Measurements from ENCODE around the gene HSPB2.
A peak's percentile ranks its signal among the peaks of the same experiment; 100 is the strongest.
"Not testable (repeated sequence)": the region's sequence is repeated elsewhere in the genome, so short reads cannot be mapped to it uniquely, and the experiment has no call there.

The HSPB2 gene, protein sequence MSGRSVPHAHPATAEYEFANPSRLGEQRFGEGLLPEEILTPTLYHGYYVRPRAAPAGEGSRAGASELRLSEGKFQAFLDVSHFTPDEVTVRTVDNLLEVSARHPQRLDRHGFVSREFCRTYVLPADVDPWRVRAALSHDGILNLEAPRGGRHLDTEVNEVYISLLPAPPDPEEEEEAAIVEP

DNA sequence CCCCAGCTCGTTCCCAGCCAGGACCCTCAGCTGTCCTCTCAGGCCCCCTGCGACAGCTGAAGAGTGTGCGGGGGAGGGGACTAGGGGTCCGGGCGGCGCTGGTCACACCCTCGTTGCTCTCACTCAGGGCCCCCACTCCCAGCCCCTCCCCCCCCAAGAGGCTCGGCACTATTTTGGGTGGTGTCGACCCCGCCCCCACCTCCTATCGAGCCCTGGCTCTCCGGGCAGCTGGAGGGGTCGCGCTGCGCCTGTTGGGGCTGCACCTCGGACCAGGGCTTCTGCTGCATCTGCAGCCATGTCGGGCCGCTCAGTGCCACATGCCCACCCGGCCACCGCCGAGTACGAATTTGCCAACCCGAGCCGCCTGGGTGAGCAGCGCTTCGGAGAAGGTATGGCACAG lies at the start of gene HSPB2:
Gene HSPB2, plus strand, starts transcription at position 200 of the 400 bp plus-strand sequence. Its CDS starts 96 bp downstream, at position 296.
- DNase-seq, result no peak

DNA sequence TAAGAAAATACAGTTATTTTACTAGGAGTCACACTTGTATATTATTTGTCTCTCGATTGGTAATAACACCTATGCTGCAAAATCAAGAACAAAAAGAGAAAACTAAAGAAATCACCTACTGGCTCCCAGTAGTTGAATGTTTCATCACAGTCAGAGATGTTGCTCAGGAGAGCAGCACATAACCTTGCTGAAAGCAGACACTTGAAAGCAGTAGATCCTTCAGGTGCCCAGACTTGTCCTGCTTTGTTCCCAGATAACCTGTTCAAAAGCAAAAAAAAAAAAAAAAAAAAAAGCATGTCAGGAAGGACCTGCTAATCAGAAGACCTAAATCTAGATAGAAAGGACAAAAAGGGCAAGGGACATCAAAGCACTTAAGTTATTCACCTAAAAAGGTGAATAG lies 42.4 kb upstream of the HSPB2 start:
- DNase-seq, result no peak

DNA sequence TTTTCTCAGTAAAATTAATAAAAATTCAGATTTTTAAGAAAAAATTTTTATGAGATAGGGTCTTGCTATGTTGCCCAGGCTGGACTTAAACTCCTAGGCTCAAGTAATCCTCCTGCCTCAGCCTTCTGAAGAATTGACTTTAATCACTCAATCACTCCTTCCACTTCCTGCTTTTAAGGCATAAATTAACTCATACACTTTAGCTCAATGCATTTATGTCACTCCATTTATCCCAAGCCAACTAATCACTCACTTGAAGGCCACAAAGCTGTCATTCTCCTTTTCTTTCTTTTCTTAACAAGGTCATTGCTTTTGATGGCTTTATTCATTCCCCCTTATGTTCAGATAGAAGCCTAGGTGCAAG lies 42.0 kb upstream of the HSPB2 start:
- no peak for DNase-seq

DNA sequence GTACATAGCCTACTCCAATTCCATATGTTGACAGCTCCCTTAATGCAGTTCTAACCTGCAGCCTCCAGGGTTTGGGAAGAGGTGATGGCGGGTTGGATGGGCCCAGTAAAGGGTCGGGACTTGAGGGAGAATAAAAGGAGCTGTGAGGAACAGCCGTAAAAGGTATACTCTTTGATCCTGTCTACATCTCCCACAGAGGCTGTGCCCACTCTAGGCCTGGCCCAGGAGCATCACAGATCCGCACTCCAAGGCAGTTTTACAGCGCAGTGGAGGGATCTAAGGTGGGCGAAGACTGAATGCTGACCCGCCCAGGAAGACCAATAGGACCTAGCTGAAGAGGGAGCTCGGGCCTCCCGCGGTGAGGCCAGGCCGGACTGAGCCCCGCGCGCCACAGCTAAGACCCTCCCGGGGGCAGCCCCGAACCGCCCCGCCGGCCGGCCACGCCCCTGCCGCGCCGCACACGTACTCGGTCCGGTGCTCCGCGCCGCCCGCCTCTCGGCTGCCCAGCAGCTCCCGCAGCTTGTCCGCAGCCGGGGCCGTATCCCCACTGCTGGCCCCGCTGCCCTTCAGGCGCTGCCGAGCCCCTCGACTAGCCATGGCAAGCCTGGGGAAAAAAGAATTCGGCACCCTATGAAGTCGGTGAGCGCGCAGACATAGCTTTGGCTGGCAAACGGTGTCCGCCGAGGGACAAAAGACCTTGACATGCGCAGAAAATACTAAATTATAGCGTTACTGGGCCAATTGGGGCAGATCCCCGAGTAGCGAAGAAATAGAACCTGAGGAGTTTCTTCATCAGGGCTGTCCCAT lies 41.4 kb upstream of the HSPB2 start, which contains the start of gene ALG9:
Gene ALG9, minus strand, starts transcription at position 696 of the 807 bp plus-strand sequence. Its CDS starts 99 bp downstream, at position 597.
- peak; percentile 87 for DNase-seq

DNA sequence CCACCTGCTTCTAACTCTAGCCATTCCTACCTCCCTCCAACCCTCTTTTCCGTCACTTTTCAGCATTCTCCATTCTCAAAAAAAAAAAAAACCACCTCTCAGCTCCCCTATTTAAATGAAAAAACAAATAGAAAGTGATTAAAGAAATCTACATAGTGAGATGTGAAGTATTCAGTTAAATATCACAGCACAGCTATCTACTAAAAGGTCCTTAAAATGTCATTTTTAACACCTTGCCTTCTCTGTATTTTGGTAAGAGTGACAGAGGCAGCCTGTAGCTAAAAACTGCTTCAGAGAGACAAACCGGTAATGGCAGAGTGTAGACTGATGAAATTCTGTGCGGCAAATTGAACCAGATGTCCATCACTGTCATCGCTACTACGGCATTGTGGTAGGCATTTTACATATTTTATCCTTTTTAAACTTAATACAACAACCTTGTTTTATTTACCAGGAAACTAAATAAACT lies 40.8 kb upstream of the HSPB2 start:
- no peak for DNase-seq

DNA sequence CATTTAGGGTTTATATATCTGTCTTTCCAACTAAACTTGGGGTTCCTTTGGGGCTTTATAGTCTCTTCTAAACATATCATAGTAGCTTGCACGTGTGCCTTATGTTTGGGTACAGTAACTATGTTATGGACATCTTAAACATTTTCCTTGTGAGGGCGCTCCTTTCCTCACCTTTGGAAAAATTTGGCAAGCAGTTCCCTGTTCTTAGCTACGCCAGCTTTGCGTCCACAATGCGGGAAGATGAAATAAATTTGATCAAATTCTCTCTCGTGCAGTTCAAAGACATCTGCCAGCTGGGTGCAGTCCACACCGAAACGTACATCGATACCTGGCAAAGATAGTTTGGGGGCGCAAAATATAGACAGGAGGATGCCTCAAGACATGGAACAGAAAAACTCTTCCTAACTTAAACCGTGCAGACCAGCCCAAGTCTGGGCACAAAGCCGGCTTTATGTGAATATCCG lies 34.1 kb upstream of the HSPB2 start:
- peak; percentile 48 for DNase-seq

DNA sequence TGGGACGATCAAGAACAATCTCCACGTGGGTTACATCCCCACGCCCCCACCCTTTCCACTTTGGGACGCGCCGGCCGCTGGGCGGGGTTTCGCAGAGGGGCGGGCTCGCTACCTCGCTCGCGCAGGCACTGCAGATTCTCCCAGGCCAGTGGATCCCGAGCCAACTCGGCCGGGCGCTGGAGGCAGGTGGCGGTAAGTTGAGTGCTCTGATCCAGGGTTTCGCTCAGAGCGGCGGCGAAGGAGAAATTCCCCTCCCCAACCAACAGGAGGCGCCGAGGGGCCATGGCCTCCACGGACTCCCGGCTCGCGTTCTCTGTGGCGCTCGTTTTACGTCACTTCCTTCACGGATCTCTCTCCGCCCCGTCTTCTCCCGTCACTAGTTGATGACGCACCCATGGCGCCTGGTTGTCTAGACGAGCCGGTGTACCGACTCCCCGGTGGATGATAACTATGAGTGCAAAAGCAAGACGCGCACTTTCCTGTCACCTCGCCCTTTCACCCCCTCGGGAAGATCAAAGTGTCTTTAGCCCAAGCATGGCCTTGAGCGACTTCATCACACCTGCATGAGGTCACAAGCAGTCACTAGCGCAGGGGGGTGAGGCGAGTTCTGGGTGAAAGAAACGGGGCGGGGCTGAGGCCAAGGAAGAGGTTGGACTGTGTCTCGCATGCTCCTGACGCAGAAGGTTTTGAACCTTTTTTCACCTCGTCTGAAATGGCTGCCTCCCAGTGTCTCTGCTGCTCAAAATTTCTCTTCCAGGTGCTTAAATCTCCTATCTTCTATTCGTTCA lies 33.5 kb upstream of the HSPB2 start, which contains the start of the genes CFAP68 and FDXACB1:
Gene CFAP68, plus strand, starts transcription at position 693 of the 788 bp plus-strand sequence. Its CDS starts 20 bp downstream, at position 713.
Gene FDXACB1, minus strand, starts transcription at position 317 of the 788 bp plus-strand sequence. Its CDS starts 33 bp downstream, at position 284.
- DNase-seq, result peak; percentile 98

DNA sequence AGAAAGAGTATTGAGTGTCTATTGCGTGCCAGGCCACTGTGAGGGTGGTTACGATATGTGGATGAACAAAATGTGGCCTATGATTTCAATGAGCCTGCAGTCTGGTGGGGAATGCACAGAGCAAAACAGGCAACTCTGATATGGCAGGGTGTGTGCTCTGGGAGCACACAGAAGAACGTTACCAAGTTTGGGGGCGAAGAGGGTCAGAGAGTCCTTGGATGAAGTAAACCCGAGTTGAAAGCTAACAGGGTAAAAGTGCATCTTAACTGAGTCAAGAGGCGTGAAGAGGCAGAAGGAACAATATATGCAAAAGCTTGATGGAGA lies 32.9 kb upstream of the HSPB2 start:
- DNase-seq, result no peak

DNA sequence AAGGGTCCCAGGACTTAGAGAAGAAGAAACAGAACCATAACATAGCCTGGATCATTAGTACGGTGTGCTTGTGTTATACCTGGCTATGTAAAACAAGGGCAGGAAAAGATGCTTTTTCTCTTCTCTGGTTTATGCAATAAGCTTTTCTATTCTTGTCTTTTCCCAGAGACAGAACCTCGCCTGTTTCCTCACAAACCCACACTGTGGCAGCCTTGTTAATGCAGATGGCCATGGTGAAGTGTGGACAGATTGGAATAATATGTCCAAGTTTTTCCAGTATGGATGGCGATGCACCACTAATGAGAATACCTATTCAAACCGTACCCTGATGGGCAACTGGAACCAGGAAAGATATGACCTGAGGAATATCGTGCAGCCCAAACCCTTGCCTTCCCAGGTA lies 30.3 kb upstream of the HSPB2 start:
- no peak for DNase-seq

DNA sequence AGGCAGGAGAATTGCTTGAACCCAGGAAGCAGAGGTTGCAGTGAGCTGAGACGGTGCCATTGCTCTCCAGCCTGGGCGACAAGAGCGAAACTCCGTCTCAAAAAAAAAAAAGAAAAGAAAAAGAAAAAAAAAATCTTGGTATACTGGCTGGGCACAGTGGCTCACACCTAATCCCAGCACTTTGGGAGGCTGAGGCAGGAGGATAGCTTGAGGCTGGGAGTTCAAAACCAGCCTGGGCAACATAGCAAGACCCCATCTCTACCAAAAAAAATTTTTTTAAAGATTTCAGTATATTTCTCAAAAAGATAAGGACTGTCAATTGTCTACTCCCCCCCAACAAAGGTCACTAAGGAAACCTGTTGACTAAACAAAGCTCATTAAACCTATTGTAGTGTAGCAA lies 27.5 kb upstream of the HSPB2 start:
- DNase-seq, result not testable (repeated sequence)

DNA sequence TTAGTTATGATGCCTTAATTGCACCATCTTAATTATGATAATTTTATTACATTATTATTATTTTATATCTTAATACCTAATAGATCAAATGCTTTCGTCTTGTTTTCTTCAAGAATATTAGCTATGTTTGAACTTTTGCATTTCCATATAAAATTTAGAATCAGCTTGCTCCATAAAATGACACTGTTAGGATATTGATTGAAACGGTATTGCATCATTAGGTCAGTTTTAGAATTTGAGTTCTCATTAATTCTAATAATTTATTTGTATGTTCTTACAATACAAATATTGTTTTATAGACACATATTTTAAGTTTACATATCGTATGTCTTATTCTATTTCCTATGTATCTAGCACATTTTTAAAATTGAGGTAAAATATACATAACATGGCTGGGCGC lies 26.5 kb upstream of the HSPB2 start:
- DNase-seq, result no peak

DNA sequence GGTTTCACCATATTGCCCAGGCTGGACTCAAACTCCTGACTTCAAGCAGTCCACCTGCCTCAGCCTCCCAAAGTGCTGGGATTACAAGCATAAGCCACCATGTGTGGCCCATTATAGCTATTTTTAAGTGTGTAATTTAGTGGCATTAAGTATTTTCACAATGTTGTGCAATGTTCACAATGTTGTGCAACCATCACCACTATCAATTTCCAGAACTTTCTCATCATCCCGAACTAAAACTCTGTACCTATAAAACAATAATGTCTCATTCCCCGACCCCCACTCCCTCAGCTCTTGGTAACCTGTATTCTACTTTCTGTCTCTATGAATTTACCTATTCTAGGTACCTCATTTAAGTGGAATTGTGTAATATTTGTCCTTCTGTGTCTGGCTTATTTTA lies 25.7 kb upstream of the HSPB2 start:
- DNase-seq, result no peak

DNA sequence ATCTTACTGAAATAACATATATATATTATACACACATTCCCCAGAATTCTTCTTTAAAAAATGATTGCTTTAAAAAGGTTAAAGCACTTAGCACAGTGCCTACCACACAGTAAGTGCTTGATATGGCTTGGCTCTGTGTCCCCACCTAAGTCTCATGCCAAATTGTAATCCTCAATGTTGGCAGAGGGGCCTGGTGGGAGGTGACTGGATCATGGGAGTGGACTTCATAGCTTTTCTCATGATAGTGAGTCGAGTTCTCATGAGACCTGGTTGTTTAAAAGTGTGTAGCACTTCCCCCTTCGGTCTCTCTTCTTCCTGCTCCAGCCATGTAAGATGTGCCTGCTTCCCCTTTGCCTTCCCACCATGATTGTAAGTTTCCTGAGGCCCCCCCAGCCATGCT lies 7.1 kb upstream of the HSPB2 start:
- DNase-seq, result peak; percentile 60

DNA sequence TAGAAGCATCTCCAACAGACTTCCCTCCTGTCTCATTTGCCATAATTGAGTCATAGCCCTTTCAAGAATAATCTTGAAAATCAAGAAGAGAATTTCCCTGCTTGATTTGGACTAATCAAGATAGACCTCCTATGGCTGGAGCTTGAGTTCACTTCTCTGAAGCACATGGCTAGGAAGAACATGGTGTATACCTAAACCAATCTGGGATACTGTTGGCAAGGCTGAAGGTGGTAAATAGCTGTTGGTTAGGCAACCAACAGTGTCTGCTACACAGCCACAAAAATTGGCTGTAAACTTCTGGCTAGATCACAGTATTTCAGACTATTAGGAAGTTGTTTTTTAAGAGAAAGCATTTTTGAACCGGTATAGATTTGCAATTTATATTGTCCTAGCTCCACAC lies 5.9 kb upstream of the HSPB2 start:
- DNase-seq, result no peak

DNA sequence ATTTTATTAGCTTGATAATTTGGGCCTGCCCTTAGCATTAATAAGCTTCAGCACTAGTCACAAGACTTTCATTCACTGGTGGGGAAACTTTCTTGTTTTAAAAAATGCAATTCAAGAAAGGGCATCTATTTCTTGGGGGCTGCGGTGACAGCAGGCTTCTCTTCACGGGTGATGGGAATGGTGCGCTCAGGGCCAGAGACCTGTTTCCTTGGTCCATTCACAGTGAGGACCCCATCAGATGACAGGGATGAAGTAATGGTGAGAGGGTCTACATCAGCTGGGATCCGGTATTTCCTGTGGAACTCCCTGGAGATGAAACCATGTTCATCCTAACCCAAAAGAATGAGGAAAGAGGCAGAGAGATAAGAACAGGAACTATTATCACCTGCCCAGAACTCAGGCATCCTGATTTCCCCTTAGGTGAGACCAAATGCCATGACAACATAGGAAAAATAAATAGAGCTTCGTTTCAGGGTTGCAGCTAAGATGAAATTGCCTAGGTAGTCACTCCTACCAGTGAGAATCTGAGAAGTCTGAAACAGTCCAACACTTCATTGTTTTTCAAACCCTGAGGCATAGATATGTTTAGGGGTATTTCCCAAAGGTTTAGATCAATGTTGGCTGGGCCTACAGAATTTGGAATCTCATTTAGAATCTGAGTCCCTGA lies 3.8 kb upstream of the HSPB2 start:
- DNase-seq, result no peak

DNA sequence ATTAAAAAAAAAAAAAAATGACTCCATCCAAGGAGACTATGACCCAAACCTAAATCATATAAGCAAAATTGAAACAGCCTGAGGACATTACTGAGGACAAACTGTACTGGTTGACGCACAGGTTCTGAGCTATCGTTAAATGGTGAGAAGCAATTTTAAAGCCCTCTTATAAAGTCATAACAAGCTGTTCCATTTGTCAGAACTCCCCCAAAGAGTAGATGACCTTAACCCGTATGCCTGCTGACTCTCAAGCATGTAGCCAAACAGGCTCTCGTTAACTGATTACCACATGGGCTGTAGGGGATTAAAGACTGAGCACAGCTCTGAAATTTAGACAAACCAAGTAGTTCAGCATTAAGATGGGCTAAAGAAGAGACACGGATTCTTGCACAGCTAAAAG lies 3.2 kb upstream of the HSPB2 start:
- no peak for DNase-seq

DNA sequence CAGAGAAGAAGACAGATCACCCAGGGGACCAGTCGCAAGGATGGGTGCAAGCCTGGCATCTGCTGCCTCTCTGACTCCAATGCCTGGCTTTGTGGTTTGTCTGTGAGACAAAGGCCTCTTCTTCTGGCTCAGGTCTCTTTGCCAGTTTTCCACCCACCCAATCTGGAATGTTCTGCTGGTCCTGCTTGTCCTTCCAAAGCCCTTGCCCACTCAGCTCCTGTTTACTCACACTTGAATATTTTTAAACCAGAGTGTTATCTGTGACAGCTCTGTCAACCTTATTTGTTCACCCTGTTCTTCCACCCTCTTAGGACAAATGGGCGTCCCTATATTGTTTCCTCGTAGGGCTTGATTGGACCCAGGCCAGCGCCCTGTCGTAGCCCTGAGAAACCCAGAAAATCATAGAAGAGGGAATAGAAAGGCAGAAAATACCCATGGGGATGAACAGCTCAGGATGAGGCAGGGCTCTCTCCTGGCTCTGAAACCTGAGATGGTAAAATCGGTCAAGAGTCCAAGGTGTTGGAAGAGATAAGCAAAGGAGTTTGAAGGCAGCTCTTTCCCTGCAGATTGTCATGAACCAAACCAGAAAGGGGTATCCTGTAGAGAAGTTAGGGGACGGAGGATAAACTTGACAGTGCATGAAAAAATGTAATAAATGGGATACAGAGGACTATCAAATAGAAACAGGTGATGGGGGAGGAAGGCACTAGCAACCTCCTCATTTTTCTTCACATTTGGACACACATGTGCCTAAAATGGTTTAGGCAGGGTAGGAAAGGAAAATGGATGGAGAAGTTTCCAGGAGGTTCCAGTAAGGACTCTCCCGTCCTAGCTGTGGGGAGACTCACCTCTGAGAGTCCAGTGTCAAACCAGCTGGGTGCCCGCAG lies 1.6 kb upstream of the HSPB2 start:
- no peak for DNase-seq

DNA sequence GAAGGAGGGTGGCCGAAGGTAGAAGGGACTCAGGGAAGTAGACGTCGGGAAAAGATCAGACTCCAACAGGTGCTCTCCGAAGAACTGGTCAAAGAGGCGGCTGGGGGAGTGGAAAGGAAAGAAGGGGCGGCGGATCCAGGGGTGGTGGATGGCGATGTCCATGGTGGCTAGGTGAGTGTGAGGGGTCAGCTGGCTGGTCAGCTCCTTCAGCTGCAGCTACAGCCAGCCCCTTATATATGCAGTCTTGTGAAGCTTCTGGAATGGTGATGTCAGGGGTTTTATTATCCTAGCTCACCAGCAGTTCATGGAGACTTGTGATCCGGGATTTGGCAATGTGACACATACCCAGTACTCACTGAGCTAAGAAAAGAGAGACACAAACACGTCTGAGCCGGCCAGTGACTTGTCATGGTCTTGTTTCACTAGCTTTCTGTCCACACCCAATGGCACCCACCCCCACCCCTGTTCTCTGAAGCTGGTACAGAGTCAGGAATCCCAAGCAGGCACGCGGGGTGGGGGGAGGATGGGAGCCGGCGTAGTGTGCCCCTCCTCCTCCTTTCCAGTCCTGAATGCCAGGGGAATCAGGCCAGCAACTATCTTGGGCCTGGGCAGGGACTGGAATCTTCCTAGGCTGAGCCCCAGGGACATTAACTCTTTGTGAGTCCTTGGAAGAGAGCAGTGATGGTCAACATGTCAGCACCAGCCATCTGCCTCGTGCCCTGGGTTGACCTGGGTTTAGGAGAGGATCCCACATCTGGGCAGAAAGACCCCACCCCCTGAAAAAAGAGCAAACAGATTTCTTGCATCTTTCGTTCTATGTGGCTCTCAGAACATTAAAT lies 752 bp upstream of the HSPB2 start, which contains the start of gene CRYAB:
Gene CRYAB, minus strand, starts transcription at position 208 of the 839 bp plus-strand sequence. Its CDS starts 46 bp downstream, at position 162.
- peak; percentile 93 for DNase-seq

DNA sequence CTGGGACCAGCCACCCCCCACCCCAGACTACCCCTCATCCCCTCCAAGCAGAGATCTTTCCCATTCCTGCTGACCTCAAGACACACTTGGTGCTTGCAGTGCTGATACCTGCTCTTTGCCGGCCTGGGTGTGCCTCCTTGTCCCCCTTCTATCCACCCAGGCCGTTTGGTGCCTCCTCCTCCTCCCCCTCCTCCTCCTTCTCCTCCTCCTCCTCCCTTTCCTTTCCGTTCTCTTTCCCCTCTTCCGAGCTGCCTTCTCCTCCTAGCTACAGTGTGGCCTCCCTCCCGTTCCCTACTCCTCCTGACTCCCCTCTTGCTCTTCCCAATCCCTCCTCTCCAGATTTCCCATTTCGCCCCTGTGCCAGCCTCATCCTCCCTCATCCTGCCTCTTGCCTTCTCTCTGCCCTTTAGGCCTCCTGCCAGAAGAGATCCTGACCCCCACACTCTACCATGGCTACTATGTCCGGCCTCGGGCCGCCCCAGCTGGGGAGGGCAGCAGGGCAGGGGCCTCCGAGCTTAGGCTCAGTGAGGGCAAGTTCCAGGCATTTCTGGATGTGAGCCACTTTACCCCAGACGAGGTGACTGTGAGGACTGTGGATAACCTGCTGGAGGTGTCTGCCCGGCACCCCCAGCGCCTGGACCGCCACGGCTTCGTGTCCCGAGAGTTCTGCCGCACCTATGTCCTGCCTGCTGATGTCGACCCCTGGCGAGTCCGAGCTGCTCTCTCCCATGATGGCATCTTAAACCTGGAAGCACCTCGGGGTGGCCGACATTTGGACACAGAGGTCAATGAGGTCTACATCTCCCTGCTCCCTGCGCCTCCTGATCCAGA lies 712 bp downstream of the HSPB2 start:
- no peak for DNase-seq

DNA sequence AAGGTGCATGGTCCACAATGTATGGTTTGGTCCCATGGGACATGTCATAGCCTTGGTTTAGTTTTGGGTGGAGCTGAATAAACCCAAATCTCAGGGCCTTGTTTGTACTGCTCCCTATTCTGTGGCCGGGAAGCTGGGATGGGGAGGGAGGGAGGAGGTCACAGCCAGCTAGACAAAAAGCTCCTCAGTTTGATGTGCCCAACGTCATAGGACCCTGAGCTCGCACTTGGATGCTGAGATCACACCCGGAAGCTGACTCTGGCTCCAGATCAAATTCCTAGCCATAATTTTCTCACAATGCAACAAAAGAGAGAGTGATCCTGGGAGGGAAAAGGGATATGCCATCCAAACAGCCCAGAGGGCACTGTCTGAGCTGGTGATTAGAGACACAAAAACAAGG lies 1.5 kb downstream of the HSPB2 start:
- DNase-seq, result peak; percentile 83

Measured in fibroblast of skin of right quadriceps (primary cell).